IMR-90 (cell line): ENCODE data around the gene TRAPPC10.

Experiments
- BHLHE40 ChIP-seq: fragments of 150-350 bp; IDR thresholded peaks from 2 replicates; pipeline ENCODE4 v1.6.1; 2016; ENCODE audit warnings: mild to moderate bottlenecking, low read depth, low read length
- CEBPB ChIP-seq: IDR thresholded peaks from 2 replicates; pipeline ENCODE4 v1.6.1; 2012; ENCODE audit warnings: low read depth, low read length, improper control_type of control experiment
- MAFK ChIP-seq: IDR thresholded peaks from 2 replicates; pipeline ENCODE4 v1.6.1; 2012; ENCODE audit warnings: low read depth, low read length, improper control_type of control experiment
- MAZ ChIP-seq: IDR thresholded peaks from 2 replicates; pipeline ENCODE4 v1.6.1; 2012; ENCODE audit warnings: low read depth, mild to moderate bottlenecking, low read length, improper control_type of control experiment, moderate library complexity, borderline replicate concordance
- MXI1 ChIP-seq: IDR thresholded peaks from 2 replicates; pipeline ENCODE4 v1.6.1; 2012; ENCODE audit warnings: low read depth, mild to moderate bottlenecking, low read length, moderate library complexity, borderline replicate concordance
- POLR2A ChIP-seq: IDR thresholded peaks from 2 replicates; pipeline ENCODE4 v1.6.1; 2012; ENCODE audit warnings: mild to moderate bottlenecking, low read depth, low read length
- RAD21 ChIP-seq: IDR thresholded peaks from 2 replicates; pipeline ENCODE4 v1.6.1; 2012; ENCODE audit warnings: low read length, improper control_type of control experiment
- RCOR1 ChIP-seq: IDR thresholded peaks from 2 replicates; pipeline ENCODE4 v1.6.1; 2012; ENCODE audit warnings: mild to moderate bottlenecking, low read length, improper control_type of control experiment; ENCODE audit not compliant: insufficient replicate concordance
- RFX5 ChIP-seq: IDR thresholded peaks from 2 replicates; pipeline ENCODE4 v1.8.0; 2012; ENCODE audit warnings: low read depth, mild to moderate bottlenecking, low read length, moderate library complexity
- TF ChIP-seq, protein P1 (sequence below): conservative IDR thresholded peaks from 2 replicates; pipeline ENCODE4 v1.5.1; 2012; ENCODE audit warnings: mild to moderate bottlenecking, low read depth, low read length, improper control_type of control experiment
- TF ChIP-seq, protein P2 (sequence below): fragments of 150-350 bp; IDR thresholded peaks from 2 replicates; pipeline ENCODE4 v1.6.1; 2017; ENCODE audit warnings: mild to moderate bottlenecking, antibody characterized with exemption, low read length, low read depth
- TF ChIP-seq, protein P3 (sequence below): fragments of 150-350 bp; IDR thresholded peaks from 2 replicates; pipeline ENCODE4 v1.6.1; 2016; ENCODE audit warnings: low read depth, mild to moderate bottlenecking, low read length, moderate library complexity, borderline replicate concordance

DNA sequence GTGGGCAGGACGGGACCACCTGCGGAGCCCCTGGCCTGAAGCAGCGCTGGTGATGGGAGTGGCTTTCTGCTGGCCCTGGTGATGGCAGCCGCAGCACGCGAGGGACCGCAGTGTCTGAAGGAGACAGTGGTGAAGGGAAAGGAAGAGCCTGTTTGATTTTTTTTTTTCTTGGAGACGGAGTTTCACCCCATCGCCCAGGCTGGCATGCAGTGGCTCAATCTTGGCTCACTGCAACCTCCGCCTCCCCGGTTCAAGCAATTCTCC lies 40.2 kb upstream of the TRAPPC10 start:
- TF ChIP-seq, protein P1, sequence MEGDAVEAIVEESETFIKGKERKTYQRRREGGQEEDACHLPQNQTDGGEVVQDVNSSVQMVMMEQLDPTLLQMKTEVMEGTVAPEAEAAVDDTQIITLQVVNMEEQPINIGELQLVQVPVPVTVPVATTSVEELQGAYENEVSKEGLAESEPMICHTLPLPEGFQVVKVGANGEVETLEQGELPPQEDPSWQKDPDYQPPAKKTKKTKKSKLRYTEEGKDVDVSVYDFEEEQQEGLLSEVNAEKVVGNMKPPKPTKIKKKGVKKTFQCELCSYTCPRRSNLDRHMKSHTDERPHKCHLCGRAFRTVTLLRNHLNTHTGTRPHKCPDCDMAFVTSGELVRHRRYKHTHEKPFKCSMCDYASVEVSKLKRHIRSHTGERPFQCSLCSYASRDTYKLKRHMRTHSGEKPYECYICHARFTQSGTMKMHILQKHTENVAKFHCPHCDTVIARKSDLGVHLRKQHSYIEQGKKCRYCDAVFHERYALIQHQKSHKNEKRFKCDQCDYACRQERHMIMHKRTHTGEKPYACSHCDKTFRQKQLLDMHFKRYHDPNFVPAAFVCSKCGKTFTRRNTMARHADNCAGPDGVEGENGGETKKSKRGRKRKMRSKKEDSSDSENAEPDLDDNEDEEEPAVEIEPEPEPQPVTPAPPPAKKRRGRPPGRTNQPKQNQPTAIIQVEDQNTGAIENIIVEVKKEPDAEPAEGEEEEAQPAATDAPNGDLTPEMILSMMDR = no peak
- TF ChIP-seq RFX5 (no peak), BHLHE40 (no peak), POLR2A (no peak), MAFK (no peak), MAZ (no peak), MXI1 (no peak), RCOR1 (no peak), CEBPB (no peak), RAD21 (no peak)
- TF ChIP-seq, protein P2, sequence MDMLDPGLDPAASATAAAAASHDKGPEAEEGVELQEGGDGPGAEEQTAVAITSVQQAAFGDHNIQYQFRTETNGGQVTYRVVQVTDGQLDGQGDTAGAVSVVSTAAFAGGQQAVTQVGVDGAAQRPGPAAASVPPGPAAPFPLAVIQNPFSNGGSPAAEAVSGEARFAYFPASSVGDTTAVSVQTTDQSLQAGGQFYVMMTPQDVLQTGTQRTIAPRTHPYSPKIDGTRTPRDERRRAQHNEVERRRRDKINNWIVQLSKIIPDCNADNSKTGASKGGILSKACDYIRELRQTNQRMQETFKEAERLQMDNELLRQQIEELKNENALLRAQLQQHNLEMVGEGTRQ = no peak
- TF ChIP-seq, protein P3, sequence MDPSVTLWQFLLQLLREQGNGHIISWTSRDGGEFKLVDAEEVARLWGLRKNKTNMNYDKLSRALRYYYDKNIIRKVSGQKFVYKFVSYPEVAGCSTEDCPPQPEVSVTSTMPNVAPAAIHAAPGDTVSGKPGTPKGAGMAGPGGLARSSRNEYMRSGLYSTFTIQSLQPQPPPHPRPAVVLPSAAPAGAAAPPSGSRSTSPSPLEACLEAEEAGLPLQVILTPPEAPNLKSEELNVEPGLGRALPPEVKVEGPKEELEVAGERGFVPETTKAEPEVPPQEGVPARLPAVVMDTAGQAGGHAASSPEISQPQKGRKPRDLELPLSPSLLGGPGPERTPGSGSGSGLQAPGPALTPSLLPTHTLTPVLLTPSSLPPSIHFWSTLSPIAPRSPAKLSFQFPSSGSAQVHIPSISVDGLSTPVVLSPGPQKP = no peak
